IPS-11a (cell line): ENCODE data around the gene KMO.

ENCODE experiments used
- H3K4me3 ChIP-seq: one replicate; pipeline ENCODE4 v1.5.1; 2013; ENCODE audit warnings: low read depth, low read length, control low read depth

KMO gene

DNA sequence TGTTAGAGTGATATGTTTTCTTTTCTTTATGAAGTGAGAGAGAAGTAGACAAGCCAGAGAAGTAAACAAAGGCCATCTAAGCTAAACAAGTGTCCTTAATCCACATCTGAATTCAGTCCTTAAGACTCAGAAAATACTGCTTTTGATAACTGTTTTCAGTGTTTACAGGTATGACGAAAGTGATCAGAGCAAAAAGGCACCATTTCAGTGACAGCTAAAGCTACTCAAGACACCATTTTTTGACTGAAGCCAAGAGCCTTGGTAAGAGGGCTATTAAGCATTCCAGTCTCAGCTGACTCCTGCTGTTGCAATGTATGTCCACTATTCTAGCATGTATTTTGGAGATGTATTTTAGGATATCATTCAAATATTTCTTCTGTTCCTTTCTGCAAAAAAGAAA lies 4.1 kb downstream of the KMO start:
- no peak overlapping the region for H3K4me3 ChIP-seq

DNA sequence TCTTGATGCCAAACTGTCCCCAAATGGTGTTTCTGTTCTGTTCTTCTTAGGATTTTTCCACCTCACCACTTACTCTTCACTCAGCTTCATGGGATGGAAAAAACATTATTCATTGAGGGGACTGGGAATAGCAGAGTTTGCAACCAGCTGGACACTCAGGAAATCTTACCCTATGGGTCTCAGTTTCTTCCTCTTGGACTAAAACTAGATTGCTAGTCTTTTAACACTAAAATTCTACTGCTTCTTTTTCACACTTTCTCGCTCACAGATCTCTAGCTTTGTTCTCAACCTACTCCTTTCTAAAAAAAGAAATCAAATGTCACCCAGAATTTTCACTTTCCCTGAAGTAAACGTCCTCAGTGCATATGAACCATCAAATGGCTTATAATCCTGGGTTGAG lies 4.8 kb downstream of the KMO start:
- H3K4me3 ChIP-seq, result no peak overlapping the region

DNA sequence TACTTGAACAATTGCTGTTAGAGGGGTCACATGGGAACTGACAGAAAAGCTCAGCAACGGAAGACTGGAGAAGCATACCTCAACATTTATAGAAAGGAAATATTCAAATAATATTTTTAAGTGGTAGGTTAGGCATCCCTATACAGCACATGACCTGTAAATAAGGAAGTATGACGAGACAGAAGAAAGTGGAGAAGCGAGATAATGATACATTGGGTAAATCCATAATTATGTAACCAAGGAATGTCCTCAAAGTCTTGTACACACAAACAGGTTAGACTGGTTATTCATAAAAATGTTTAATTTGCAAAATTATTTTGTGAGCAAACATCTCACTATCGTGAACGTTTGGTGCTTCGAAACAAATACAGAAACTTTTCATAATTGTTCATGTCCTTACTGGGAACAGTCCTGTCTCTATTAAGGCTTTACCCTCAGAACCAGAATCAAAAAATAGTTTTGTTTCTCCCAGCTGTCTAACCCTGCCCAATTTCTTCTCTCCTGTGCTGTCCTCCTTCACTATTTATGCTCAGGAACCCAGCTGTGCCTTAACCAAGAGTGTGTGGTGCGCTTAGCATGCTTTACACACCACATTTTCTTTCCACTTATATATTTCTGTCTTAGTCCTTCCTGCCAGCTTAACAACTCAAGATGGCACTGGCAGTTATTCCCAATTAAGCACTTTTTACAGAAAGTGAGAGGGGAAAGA lies 10.2 kb downstream of the KMO start:
- no peak overlapping the region for H3K4me3 ChIP-seq

DNA sequence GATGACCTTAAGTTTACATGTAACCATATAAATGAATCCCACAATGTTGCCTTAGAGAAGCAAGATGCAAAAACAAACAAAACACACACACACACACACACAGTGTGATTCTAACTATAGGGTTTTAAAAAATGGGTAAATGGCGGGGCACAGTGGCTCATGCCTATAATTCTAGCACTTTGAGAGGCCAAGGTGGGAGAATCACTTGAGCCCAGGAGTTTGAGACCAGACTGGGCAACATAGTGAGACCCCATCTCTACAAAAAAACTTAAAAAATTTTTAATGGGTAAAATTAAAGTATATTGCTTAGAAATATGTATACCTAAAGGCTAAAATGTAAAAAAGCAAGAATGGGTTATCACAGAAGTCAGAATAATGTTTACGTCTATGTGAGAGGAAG lies 15.8 kb downstream of the KMO start:
- no peak overlapping the region for H3K4me3 ChIP-seq

DNA sequence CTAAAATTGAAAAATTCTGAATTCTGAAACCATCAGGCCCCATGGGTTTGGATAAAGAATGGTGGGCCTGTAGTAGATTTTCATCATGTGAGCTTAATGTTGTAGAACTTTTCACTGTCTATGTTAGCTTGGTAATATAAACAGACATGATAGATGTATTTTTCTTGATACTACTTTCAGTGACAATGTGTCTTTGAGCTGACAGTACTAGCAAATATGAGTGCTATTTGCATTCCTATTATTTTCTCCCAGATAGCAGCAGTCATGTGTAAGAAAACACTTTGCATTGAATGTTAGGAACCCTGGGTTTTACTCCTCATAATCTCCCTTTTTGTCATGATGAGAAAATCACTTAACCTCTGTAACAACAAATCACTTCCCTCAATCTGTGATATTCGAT lies 18.1 kb downstream of the KMO start:
- H3K4me3 ChIP-seq, result no peak overlapping the region

DNA sequence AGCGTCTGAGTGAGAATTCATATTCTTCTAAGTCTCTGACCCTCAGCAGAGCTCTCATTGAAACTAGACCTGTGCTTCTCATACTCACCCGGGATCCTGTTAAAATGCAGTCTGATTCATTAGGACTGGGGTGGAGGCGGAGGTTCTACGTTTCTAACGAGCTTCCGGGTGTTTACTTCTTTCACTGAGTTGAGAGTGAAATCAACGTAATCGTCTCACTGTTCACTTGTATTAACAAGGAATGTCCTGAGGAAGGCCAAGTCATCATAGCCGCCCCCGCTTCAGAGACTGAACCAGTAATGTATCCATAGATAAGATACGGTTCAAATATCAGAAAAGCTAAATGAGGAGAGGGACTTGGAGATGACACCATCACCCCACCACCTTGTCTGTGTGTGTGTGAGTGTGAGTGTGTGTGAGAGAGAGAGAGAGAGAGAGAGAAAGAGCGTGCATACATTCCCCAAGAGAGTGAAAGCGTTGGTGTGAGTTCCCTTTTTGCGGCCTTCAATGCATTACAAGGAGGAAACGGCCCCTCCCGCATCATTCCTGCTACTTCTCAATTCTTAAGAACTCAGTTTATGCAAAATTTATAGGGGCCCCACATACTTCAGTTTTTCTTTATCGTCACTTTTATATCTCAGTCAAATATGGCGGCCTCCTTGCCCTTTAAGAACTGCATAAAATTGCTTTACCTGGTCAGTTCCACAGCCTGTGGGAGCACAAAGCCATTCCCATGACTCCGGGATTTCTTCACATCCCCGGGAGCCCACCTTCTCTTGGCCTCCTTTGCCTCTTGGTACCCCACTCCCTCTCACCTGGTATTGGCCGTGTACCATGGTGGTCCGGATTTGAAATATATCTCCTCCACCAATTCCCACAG lies 19.8 kb downstream of the KMO start:
- no peak overlapping the region for H3K4me3 ChIP-seq

DNA sequence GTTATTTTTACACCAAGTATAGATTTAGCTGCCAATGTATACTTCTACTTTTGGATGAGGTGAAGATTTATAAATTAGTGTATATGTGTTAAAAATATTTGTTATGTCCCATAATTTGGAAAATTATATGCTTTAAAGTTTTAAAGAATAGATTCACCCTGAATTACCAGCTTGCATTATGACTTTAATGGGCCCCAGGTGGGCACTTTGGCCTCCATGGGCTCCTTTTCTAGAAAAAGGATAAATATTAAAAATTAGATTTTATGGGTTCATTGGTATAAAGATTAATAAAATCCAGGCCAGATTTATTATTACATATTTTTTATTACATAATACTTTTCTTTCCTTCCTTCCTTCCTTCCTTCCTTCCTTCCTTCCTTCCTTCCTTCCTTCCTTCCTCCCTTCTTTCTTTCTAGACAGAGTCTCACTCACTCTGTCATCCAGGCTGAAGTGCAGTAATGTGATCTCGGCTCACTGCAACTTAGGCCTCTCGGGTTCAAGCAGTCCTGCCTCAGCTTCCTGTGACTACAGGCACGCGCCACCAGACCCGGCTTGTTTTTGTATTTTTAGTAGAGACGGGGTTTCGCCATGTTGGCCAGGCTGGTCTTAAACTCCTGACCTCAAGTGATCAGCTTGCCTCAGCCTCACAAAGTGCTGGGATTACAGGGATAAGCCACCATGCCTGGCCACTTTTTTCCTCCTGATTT lies 21.9 kb downstream of the KMO start:
- no peak overlapping the region for H3K4me3 ChIP-seq

DNA sequence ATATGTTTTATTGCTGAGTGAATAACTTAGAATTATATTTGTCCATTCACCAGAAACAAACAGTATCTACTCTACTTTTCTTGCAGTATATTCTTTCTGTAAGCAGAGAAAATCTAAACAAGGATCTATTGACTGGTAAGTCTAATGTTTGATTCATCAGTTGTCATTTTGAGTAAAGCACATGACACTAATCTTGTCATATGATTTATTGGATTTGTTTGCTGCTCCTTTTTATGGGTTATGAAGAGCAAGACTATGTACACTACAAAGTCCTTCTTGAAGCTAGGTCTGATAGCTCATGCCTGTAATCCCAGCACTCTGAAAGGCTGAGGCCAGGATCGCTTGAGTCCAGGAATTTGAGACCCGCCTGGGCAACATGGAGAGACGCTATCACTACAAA lies 23.3 kb downstream of the KMO start:
- H3K4me3 ChIP-seq, result no peak overlapping the region

DNA sequence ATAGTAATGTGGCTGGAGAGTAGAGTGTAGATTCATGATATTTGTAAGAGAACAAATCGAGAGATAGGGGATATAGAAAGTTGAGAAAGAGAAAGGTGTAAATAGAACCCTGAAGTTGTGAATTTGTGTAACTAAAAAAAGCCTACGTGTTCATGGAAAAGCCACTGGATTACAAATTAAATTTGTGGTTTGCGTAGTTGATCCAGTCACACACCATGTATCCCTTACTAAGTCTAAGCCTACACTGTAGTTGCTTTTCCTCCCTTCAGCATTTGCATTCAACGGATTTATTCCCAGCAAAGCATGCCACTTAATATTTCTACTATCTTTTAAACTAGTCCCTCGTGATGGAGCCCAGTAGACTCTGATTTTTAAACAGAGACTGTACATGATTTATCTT lies 24.9 kb downstream of the KMO start:
- H3K4me3 ChIP-seq, result no peak overlapping the region

DNA sequence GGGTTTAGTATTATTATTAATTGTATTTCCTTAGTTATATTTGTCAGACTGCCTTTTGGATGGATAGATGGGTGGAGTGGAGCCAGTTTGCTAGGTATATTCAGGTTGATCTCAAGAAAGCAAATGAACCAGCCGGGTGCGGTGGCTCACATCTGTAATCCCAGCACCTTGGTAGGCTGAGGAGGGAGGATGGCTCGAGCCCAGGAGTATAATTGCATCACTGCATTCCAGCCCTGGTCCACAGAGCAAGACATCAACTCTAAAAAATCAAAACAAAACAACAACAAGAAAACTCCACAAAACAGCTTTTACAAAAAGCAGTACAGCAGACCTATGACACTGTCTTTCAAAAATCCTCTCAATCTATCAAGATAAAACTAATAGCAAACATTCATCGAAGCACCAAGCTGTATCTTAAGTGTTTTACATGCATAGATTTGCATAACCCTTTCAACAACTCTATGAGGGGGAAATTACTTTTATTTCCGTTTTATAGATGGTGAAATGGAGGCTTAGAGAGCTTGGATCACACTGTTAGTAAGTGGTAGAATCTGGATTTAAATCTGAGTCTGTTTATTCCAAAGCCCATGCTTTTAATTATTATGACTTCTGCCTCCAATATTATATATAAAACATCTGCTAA lies 25.5 kb downstream of the KMO start:
- H3K4me3 ChIP-seq, result no peak overlapping the region

DNA sequence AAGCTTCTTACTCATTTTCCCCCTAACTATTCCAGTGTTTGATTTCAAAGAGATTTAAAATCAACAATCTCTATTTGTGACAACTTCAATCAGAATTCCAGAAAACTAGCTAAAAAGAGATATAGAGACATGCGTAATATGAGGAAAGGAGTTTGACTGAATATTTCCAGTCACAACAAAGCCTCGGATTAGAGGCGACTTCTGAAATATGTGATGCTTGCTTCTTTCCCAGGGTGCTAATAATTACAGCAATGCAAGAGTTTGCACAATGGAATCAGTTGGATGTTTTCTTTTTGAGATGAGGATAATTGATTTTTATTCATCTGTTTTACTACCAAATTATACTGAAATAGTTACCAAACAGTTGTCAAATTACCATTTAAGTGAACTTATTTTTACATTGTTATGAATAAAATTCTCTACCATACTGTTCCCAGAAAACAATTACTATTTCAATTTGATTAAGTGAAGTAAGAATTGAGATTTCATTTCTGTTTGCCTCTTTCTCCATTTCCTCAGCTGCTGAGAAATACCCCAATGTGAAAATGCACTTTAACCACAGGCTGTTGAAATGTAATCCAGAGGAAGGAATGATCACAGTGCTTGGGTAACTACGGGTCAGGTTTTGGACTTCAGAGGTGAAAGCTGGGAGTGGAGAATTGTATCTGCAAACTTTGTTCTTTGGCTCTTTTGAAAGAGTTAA lies 28.1 kb downstream of the KMO start:
- H3K4me3 ChIP-seq, result no peak overlapping the region

DNA sequence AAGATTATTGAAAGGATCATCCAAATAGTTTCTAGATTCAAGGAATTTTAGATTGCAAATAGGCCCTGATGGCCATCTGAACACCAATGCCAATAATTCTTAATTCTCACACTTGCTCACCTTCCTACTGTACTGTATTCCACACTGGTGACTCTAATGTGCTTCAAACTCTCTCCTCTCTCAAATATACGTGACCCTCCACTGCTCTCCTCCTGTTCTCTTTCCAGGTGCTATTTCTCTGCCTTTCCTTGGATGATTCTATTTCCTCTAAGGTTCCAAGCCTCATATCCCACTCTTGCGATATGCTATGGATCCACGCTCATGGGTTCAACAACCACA lies 28.6 kb downstream of the KMO start:
- no peak overlapping the region for H3K4me3 ChIP-seq

DNA sequence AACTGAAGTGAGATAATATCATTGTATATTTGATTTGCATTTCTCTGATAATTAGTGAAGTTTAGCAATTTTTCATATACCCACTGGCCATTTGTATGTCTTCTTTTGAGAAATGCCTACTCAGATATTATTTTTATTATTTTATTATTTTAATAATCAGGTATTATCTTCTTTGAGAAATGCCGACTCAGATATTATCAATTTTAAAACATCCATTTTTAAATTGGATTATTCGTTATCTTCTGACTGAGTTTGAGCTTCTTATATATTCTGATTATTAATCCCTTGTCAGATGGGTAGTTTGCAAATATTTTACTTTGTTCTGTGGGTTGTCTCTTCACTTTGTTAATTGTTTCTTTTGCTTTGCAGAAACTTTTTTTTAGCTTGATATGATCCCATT lies 37.7 kb downstream of the KMO start:
- H3K4me3 ChIP-seq, result no peak overlapping the region

DNA sequence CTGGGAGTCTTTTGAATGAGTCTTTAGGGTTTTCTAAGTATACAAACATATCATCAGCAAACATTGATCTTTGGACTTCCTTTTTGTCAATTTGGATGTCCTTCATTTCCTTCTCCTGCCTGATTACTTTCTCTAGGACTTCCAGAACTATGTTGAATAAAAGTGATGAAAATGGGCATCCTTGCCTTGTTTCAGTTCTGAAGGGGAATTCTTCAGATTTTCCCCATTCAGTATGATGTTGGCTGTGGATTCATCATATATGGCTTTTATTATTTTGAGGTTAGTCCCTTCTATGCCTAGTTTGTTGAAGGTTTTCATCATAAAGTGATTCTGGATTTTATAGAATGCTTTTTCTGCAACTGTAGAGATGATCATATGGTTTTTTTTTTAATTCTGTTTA lies 42.0 kb downstream of the KMO start:
- no peak overlapping the region for H3K4me3 ChIP-seq

DNA sequence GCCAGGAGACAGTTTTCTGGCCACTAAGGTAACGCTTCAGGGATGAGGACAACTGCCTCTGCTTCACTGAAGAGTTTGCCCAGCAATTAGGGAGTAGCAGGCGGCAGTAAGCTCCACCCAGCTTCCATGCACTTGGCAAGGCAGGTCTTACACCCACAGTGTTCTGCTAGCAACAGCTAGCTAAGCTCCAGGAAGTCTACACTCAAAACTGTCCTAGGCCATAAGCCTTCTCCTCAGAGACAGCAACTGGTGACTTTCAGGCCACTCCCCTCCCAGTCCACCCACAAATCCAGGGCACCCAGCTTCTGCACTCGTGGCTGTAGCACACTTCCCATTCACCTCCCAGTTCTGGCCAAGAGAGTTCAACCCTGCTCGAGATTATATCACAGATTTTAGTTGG lies 47.3 kb downstream of the KMO start:
- H3K4me3 ChIP-seq, result no peak overlapping the region

DNA sequence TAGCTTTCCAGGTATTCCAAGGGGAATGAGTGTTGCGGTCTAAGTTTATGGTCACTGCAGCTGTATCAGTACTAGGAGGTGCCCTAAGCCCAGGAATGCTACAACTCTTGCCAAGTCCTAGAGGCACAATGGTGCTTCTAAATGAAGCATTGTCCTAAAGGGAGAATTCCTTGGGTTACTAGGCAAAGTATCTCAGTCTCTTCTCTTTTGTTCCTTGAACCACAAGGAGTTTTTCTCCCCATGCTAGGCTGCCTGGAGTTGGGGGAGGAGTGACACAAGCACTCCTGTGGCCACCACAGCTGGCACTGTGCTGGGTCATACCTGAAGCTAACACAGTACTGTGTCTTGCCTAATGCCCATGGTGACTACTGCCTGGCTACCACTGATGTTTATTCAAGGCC lies 50.7 kb downstream of the KMO start:
- no peak overlapping the region for H3K4me3 ChIP-seq

DNA sequence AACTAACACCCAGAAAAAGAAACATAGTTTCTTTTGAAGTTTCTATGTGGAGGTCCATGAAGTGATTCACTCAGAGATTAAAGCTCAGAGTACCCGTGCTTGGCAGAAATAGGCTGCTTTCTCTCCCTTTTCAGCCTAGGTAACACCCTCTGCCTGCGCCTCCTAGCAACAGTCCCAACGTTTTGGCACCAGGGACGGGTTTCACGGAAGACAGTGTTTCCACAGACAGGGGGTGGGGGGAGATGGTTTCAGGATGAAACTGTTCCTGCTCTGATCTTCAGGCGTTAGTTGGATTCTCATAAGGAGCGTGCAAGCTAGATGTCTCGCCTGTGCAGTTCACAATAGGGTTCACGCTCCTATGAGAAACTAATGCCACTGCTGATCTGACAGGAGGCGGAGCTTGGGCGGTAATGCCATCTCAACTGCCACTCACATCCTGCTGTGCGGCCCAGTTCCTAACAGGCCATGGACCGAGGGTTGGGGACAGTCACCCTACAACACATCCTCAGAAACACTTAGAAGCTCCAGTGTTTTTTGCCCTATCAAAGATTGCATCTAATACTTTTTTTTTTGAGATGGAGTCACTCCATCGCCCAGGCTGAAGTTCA lies 54.8 kb downstream of the KMO start:
- no peak overlapping the region for H3K4me3 ChIP-seq

DNA sequence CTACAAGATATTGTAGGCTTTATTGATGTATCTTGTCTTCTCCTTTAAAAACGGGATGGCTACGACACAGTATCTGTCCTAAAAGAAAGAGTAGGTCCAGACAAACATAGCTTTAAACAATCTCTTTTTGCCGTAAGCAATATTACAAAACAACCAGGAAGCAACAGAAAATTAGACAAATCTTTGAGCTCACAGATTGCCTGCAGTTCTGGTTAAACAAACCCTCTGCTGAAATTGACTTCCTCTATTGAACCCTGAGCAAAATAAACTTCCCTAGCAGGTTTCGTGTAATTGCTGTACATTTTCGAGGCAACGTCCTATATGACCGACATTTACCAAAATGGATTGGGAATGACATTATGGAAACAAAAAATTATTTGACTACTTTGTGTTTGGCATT lies 57.3 kb downstream of the KMO start:
- no peak overlapping the region for H3K4me3 ChIP-seq

DNA sequence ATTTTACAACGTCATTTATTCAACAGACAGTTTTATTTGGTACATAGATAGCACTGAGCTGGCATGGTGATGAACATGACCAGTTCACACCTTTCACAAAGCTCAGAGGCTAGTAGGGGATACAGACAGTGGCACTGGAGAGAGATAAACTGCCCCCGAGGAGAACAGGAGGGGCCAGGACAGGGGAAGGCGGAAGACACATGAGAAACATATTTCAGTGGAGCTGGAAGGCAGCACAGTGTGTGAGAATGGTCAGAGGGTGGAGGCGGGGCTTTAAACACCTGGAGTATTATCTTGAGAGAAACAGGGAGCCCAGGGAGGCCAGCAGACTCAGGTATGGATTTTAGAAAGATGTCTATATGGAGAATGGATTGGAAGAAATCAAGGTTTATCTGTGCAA lies 58.5 kb downstream of the KMO start:
- H3K4me3 ChIP-seq, result no peak overlapping the region

DNA sequence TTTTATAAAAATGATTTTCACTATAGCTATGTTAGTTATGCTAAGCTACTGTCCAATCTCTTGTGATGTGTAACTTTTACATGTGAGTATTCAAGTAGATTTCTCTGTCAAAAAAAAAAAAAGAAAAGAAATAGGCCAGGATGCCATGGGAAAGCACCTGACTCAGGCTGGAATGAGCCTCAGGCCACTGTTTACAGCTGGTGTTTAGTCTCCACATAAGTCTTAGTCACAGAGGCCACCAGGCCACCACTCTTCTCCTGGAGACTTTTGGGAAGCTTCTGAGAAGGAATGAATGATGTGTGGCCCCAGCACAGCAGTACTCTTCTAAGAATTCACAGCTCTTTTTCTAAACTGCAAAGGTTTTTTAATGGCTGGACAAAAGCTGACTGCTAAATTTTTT lies 59.1 kb downstream of the KMO start:
- no peak overlapping the region for H3K4me3 ChIP-seq

DNA sequence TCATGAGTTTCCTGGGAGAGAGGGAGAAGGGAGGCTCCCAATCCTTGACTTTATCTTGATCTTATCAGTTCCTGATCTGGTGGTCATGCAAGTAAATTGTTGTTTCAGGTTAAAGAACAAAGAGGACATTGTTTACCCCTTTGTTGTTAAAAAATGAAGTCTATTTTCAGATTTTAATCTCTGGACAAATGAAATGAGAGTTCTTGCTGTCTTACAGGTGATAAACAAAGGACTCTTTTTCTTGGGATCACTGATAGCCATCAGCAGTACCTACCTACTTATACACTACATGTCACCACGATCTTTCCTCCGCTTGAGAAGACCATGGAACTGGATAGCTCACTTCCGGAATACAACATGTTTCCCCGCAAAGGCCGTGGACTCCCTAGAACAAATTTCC lies 59.6 kb downstream of the KMO start:
- no peak overlapping the region for H3K4me3 ChIP-seq
